Fibroblast of mammary gland (primary cell): ENCODE measurements around the gene MAP1LC3A.

Experiments
- DNase-seq: peaks from one replicate; pipeline ENCODE4 v3.0.0-alpha.2; 2010; ENCODE audit warnings: low read depth
- H3K4me3 ChIP-seq: 2 replicates; pipeline ENCODE4 v1.5.1; 2011; ENCODE audit warnings: low read depth, mild to moderate bottlenecking, low read length, moderate library complexity; ENCODE audit not compliant: control insufficient read depth
- CTCF ChIP-seq: conservative IDR thresholded peaks from 2 replicates; pipeline ENCODE4 v1.5.1; 2011; ENCODE audit warnings: low read depth, low read length, inconsistent platforms; ENCODE audit not compliant: control insufficient read depth, insufficient read depth

Gene MAP1LC3A

DNA sequence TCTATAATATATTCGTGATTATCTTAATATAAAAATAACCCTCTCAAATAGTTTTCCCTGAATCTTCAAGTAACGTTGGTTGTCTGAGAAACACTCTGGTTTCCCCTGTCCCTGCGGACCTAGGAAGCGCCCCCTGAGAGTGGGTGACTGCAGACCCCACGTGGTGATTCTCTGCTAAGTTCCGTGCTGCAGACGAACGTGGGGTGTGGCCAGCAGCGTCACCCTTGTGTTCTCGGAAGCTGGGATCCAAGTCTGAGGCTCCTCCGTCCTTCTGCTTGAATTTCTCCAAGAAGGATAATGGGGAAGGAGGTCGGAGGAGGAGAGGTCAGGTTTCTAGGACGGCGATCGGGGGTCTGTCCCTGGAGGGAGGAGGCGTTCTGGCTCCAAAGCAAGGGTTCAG lies 16.6 kb upstream of the MAP1LC3A start:
- DNase-seq, result no peak
- no peak for TF ChIP-seq CTCF
- no peak overlapping the region for H3K4me3 ChIP-seq

- TF ChIP-seq CTCF, result no peak
- no peak overlapping the region for H3K4me3 ChIP-seq
- no peak for DNase-seq
These were observed 16.1 kb upstream of the MAP1LC3A start for GRCh38 chr20:34542439-34542838.

DNA sequence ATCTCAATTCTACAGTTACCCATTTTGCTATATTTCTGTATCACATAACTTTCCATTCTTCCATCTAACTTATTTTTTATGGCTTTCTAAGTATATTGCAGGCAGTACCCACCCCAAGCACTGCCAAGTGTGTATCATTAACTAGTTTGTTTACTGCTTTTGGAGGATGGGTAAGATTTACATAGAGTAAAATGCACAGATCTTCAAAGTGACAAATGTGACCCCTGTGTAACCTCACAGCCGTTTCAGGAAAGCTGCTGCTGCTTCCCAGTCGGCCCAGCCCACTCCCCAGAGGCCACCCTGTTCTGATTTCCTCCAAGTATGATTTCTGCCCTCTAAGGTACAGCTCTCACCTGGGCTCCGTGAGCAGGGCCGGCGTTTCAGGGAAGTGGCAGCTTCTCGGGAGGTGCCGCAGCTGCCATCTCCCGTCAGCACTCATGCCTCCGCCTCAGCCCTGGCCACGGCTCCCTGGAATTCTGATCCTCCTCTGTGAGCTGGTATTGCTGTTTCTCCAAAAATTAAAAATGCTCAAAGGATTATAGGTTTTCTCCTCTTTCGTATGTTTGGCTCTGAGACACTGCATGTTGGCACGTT lies 15.0 kb upstream of the MAP1LC3A start:
- TF ChIP-seq CTCF, result no peak
- H3K4me3 ChIP-seq, result no peak overlapping the region
- DNase-seq, result no peak

- H3K4me3 ChIP-seq, result no peak overlapping the region
- no peak for TF ChIP-seq CTCF
These were observed 14.3 kb upstream of the MAP1LC3A start for GRCh38 chr20:34544109-34544796.

GRCh38 chr20:34546751-34547181 lies 11.8 kb upstream of the MAP1LC3A start:
- DNase-seq, result no peak
- H3K4me3 ChIP-seq, result no peak overlapping the region
- TF ChIP-seq CTCF, result no peak

More at GRCh38 chr20:34544109-34544796, 14.3 kb upstream of the MAP1LC3A start:
- DNase-seq, result no peak

- TF ChIP-seq CTCF, result no peak
- no peak overlapping the region for H3K4me3 ChIP-seq
- DNase-seq, result no peak
These were observed 10.5 kb upstream of the MAP1LC3A start for GRCh38 chr20:34547844-34548613.
